GM19099 (cell line): Measurements from ENCODE around the gene SLCO4A1.

Source experiments
- POLR2A ChIP-seq: IDR thresholded peaks from 3 replicates; pipeline ENCODE4 v1.6.1; 2011; ENCODE audit warnings: low read depth; ENCODE audit not compliant: insufficient read length; ENCODE audit errors: extremely low read depth

SLCO4A1 gene

DNA sequence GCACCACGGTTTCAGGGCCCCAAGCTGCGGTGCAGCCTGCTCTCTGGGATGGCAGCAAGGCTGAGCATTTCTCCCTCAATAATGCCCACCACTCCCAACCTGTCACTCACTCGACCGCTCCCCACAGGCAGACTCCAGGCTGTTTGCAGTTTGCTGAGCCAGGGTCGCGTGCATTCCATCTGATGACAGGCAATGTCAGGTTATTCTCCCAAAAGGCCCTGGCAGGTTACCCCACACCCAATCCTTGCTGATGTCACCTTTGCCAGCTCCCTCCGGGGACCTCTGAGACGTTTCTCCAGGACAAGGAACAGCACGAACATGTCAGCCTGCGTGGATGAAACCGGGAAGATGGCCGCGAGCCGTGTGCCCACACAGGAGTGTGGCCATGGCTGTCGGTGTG, 7.1 kb upstream of the SLCO4A1 start:
- TF ChIP-seq POLR2A, result no peak

- no peak for TF ChIP-seq POLR2A
Observed at GRCh38 chr20:62635852-62636251, 6.5 kb upstream of the SLCO4A1 start.

DNA sequence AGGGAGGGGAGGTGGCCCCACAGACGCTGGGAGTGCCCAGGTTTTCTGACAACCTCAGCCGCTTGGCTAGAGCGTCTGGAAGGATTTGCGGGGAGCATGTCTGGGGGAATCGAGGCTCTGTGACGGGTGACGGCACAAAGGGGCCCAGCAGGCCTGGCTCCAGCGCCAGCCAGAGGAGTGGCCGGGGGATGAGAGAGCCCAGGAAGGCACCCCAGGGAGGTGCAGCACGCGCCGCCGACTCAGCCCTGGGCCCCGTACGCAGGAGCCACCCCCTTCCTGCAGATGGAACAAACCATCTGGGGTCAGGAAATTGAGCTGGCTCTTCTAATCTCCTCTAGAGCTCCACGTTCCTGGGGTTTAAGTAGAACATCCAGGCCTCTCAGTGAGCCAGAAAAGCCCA, 5.9 kb upstream of the SLCO4A1 start:
- TF ChIP-seq POLR2A, result no peak

GRCh38 chr20:62637110-62637509, 5.2 kb upstream of the SLCO4A1 start:
- TF ChIP-seq POLR2A, result no peak

- TF ChIP-seq POLR2A, result no peak
Observed at GRCh38 chr20:62637521-62638054, 4.7 kb upstream of the SLCO4A1 start.

- TF ChIP-seq POLR2A, result no peak
Observed at GRCh38 chr20:62638055-62638570, 4.2 kb upstream of the SLCO4A1 start.

DNA sequence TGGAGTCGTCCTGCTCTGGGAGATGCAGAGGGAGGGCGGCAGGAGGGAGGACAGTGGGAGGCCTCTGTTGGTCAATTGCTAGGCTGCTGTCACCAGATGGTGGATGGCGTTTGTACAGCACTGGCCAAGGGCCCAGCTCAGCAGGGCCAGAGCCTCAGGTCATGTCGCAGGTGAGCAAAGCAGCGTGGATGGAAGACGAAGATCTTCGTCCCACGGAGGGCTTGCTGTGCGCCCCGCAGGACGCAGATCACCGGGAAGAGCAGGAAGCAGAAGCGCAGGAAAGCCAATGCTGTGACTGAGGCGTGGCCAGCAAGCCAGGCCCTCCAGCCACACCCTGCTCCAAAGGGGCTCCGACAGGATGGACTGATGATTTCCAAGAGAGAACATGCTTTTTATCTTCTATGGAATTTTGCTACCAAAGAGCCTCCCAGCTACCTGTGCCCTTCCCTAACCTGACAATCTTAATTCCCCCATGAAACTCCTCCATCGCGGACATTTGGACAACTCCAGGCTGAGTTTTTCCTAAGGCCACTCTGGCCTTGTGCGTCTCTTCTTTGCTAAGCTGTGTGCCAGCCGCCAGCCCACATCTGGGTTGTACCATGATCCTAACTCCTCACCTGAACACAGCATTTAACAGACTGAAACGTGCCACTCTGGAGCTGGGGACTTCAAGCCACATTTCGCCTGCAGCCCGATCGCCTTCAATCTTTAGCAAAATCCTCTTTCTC, 3.5 kb upstream of the SLCO4A1 start:
- no peak for TF ChIP-seq POLR2A

DNA sequence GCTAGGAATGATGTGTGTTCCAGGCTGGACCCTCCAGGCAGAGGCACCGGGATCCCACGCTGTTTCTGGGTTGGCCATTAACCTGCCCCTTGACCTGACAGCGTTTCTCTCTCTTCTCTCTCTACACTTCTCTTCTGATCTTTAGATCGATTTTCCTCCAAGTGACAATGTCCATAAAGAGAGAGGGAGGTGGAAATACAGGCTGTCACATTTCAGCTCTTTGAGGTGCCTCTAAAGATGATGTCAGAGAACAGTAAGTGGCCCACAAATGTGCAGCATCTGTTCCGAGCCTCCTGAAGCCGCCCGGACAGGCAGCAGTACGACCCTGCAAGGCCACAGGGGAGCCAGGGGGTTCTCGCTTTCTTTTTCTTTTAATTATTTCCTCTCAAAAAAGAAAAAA, 2.5 kb upstream of the SLCO4A1 start:
- TF ChIP-seq POLR2A, result no peak

DNA sequence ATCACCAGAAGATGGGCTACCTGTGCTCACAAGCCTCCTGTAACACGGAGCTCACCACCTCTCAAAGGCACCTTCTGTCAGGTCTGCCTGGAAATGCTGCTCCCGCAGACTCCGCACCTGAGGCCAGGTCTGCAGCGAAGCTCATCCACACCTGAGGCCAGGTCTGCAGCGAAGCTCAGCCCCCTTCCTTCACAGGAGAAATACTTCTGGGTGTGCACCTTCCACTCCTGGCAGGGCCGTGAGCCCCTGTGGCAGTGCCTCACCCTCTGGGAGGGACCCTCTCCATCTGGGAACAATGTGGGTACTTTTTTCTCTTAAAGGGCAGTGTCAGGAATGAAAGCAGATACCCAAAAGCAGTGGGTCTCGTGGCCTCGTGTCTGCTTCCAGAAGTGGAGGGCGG, 1.4 kb upstream of the SLCO4A1 start:
- no peak for TF ChIP-seq POLR2A

- no peak for TF ChIP-seq POLR2A
Observed at GRCh38 chr20:62641321-62642050, 817 bp upstream of the SLCO4A1 start.

DNA sequence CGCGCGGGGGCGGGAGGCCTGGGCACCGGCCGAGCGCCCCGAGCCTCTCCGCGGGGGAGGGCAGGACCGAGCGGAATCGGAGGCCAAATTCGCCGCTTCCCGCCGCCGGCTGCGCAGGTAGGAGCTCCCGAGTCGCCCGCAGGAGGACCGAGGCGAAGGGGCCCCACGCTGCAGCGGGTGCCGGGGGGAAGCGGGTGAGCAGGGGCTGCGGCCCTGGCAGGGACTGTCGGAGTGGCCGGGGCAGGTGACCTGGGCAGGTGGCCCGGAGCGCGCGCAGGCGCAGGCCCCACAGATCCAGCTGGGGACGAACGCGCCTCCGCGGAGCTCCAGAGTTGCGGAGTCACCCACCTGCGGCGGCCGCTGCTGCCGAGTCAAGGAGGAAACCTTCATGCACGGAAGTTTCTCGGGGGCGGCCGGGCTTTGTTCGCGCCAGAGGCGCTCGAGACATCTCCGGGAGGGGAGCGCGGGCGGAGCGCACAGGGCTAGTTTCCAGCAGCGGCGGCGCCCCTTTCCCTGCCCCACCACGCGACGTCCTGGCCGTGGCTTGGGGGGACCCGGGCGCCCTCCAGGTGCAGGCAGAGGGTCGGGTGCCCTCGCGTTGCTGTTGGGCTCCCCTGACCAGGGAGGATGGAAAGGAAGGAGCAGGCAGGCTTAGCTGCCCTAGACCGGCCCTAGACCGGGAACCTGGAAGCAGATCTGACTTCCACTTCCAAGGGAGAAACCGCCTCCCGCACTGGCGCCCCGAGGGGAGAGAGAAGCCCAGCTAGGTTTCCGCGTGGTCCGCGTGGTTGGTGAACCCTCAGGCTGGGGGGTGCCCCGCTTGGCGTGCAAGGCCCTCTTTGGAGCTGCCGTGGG, 590 bp downstream of the SLCO4A1 start:
- TF ChIP-seq POLR2A, result no peak

DNA sequence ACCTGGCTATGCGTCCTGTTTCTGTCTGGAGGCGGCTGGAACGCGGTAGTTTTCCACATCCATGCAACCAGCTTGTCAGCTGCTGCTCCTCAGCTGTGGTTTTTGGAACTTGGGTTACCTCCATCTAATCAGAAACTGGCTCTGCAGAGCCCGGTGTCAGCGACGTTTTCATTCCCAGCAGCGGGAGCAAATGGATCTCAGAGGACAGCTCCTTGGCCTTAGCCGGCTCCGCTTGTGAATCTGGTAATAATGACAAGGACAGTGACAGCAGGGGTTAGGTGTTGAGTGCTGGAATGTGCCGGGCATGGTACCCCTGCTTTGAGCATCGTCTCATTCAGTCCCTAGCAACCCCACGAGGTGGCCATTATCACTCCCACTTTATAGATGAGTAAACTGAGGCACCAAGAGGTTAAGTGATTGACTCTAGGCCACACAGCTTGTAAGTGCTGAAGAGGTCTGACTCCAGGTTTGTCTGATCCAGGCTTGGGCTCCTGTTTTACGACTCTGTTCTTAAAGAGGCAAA, 1.3 kb downstream of the SLCO4A1 start:
- TF ChIP-seq POLR2A, result no peak

DNA sequence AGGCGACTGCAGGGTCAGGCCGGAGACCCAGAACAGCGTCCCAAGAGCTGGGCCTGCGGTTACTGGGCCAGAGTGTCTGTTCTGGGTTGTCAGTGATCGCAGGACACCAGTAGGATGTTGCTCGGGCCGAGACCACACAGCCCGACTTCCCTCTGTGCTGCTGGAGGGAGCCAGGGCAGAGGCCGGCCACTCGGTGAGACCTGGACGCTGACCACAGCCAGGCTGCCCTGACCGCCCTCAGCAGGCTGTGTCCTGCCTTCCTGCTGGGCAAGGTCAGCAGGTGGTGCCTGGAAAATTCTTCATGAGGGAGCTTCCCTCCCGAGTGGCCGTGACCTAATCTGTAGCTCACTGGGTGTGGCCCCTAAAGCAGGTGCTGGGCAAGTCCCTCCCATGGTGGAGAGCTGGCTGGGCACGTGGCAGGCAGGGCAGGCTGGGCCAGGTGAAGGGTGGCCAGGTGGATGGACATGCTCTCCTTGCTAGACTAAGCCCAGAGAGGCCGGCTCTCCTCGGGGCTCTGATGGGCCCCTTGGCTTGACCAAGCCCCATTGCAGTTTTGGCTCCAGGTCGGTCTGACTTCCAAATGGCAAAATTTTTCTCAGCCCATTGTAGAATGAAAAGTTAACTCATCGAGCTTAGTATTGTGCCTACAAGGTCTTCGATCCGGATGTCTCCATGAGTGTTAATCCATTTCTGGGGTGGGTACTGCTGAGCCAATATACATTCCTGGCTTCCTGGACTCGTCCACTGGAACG, 1.9 kb downstream of the SLCO4A1 start:
- no peak for TF ChIP-seq POLR2A
